Bone marrow (tissue), 2 donors: ENCODE measurements around the gene TMEM132E.

ENCODE experiments used
- DNase-seq, 2 donors: peaks; one replicate each; lab custom pipeline; 2025; lab: John Stamatoyannopoulos, UW

The TMEM132E gene

DNA sequence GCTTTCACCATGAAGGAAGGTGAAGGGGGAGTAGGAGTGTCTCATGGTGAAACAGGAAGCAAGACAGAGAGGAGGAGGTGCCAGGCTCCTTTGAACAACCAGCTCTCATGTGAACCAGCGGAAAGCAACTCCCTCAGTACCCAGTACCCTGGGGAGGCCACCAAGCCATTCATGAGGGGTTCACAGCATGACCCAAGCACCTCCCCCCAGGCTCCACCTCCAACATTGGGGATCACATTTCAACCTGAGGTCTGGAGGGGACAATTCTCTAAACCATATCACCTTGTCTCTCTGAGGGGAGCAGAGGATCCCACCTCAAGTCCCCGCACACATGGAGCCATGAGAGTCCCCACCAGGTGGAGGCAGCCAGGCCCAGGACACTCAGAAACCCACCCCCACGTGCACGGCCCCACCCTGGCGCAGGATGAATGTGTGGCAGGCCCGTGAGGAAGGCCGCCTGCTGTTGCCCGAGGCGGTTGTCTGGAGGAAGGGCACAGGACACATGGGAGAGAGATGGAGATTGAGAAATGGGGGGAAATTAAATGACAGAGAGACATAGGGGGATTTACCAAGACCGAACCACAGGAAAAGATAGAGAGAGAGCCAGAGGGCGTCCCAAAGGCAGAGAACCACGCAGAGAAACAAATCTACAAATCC, 85.9 kb downstream of the TMEM132E start:
- no peak for DNase-seq

DNA sequence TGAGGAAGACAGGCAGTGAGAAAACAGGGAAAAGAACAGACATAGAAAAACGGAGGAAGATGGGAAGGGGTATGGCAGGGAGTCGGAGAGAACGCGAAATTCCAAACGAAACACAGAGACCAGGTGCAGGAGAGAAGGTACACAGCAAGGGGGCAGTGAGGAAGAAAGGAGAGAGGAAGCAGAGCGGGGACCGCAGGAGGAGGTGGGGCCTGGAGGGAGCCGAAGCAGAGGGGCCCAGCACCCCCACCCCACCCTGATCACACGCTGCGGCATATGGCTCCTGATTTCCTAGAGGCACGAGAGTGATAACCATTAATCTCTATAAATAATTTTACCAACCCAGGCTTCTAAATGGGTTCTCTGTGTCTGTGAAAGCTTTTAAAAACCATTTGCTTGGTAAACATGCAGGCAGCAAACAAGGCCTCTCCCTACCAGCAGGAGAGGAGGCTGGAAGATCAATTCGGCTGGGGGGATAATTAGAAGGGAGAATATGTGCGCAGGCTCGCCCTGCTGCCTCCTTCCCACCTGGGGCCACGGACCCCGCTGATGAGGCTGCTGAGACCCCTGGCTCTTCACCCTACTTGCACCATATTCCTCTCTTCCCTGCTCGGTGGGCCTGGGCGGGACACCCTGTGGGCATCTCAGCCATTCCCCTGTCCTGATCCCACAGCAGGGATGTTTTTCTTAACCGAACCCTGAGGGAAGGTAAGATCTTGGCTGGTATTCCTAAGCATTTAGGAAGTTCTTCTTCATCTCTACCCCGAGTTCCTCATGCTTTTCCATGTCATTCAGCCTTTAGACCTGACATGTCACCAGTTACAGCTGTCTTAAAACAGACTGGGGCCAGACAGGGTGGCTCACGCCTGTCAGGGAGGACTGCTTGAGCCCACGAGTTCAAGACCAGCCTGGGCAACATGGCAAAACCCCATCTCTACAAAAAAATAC, 86.7 kb downstream of the TMEM132E start:
- DNase-seq, result no peak

DNA sequence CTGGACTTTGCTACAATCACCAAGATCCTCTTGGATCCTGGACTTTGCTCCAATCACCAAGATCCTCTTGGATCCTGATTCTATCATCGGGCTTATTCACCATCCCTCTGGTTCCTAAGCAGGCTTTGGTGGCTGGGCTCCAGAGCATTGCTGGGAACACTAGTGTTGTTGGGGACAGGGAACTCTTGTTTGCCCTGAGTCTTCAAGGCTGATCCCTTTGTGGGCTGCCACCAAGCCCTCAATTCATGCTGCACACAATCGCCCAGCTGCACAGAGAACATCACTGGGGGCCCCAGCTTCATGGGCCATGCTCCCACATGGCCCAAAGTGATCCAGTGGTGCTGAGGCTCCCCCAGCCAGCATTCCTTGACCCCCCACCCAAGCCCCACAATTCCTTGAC, 88.3 kb downstream of the TMEM132E start:
- DNase-seq, result no peak

DNA sequence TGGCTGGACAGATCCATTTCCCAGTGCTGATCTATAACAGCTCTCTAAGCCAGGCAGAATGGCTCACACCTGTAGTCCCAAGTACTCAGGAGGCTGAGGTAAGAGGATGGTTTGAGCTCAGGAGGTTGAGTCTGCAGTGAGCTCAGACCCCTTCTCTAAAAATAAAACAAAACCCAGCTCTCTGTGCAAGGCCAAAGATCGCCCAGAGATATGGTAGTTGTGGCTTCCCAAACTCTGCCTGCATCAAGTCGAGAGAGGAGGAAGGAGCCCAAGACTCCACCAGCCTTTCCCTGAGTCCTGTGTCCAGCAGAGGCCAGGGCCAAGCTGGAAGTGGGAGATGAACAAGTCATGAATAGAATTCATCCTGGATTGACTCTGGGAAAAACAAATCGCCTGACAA, 88.8 kb downstream of the TMEM132E start:
- DNase-seq, result no peak

DNA sequence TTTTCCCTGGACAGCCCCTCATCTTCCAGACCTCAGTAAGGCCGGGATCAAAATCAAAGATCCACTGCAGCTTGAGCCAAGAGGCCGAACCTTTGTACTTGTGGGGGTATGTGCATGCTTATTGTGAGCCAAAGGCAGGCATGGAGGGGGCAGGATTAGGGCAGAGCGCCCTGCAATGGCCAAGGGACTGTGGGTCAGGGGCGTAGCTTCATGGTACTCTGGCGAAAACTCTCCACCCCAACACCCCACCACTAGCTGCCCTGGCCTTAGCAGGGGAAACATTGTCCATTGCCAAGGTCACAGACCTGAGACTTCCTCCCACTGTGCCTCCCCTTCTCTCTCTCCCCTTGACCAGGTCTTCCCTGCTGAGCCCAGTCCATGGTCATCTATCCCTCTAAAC, 90.1 kb downstream of the TMEM132E start:
- DNase-seq, result no peak

DNA sequence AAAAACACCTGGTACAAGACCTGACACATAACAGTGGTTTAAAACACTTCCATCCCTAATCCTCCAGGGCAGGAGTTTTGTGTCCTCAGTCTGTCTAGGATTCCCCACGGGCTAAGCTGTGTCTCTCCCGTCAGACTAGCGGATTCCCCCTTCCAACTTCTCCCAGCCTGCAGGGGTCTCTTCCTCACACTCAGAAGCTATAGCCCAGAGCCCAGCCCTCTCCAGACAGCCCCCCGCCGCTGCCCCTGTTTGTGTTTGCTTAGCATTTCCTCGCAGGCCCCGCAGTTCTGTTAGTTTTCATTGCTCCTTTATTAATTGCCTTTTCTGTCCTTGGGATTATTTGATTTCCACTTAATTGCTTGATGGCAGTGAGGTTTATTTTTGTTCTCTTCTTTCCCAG, 91.2 kb downstream of the TMEM132E start:
- no peak for DNase-seq

DNA sequence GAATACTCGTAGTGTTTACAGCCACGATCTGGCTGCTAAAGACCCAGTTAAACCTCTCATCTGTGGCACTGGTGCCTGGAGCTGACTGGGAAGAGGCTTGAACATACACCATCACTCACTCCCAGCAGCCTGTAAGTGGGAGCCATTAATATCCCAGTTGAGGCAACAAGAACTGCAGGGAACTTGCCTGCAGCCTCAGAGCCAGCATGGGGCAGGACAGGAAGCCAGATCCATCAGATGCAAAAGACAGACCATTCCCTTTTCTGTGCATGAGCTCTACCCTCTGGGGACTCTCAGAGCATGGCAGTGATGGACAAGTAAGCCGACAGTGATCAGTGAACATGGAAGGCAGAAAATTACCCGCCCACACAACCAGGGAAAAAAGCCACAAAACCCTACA, 91.8 kb downstream of the TMEM132E start:
- DNase-seq, result no peak

DNA sequence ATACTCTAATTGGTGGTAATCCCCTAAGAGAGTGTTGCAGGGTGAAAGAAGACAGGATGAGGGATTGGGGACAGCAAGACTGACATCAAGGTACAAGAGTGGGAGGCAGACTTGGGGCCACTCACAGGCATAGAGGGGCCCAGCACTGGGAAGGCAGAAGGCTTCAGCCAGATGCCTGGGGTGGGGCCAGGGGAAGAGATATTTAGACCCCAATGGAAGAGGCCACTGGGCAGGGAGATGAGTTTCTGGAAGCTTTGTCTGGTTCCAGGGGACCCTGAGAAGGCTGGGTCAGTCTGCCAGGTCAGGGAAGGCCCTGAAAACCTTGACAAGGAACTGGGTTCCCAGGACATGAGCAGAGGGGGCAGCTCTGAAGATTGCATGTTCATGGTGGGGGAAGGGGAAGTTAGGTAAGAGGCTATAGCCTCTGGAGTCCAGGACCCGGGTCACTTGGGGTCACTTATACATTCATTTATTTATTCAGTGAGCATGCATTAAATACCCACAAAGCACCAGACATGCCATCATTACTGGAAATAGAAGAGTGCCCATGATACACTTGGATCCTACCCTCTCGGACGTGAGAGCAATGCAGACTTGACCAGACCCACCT, 92.9 kb downstream of the TMEM132E start:
- no peak for DNase-seq

DNA sequence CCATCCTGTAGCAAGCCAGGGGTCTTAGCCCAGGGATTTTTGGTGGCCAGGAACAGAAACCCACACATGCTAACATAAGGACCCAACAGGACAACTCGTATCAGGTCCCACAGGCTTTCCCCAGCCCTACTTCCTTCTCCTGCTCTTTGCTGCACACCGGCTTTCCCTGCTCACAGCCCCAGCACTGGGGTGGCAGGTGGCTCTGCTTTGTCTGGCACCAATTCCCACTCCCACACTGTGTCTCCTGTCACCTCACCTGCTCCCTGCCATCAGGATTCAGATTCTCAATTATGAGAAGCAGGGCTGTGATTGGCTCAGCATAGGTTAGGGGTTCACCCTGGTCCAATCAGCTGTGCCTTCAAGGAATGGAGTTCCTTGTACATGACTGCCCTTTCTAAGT, 94.1 kb downstream of the TMEM132E start:
- DNase-seq, result no peak

DNA sequence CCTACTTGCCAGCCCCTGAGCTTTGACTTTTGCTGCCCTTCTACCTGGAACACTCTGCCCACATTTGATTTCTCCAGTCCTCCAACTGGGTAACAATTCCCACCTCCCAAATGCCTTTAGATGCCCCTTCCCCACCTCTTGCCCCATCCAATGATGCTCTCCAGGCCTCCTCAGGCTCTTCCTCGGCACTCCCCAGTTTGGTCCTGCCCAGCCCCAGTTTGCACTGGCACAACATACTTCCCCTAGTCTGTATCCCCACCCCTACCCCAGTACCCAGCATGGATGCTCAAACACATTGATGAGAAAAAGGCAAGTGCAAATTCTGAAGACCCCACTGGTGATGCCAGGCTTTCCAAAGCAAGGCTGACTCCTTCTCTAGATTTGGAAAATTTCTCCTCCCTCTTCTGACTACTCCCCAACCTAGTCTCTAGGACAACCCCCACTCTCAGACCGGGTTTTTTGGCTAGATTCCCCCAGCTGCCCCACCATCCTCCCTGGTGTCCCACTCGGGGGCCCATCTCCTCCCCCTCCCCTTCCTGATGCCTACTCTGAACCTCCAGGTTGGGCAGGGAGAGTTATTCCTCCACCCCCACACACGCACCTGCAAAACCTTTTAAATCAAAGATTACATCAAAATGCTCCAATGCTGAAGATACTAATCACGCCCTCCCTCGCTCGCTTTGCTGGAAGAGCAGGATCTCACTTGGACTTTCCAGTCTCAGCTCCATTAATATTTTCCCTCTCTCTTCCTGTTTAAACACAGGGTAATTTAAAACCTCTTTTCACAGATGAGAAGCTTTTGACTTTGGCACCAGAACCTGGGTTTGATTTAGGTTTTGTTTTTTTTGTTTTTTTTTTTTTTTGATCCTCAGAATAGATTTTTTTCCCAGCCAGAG, 94.9 kb downstream of the TMEM132E start:
- no peak for DNase-seq

DNA sequence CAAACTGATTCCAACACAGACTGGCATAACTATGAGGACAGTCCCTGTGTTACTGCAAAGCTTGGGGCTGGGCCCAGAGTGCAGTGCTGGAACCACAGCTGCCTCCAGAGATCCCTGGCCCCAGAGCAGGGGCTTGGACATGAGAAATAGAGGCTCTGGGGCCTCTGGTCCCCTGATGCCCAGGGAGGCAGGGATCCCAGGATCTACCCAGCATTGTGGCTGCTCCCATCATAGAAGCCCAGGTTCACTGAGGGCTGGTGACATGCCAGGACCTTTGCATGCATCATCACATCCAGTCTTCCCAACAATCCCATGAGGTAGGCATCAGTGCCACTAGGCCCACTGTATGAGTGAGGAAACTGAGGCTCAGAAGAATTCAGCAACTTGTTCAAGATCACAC, 95.8 kb downstream of the TMEM132E start:
- DNase-seq, result no peak

DNA sequence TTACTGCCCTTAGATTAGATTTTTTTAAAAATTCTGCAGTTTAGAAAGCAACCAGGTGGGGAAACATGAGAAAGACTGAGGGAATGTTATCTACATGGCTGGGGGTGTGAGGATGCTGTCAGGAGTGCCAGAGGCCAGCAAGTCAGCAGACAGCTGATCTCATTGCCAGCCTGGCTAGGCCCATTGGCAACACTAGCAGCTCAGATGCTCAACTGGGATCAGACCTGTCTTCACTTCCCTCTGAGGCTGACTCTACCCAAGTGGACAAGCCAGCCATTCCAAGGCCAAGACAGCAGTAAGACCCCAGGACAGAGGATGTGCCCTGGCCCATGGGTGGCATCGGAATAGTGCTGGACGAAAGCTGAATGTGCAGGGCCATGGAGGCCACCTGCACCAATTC, 96.2 kb downstream of the TMEM132E start:
- no peak for DNase-seq

DNA sequence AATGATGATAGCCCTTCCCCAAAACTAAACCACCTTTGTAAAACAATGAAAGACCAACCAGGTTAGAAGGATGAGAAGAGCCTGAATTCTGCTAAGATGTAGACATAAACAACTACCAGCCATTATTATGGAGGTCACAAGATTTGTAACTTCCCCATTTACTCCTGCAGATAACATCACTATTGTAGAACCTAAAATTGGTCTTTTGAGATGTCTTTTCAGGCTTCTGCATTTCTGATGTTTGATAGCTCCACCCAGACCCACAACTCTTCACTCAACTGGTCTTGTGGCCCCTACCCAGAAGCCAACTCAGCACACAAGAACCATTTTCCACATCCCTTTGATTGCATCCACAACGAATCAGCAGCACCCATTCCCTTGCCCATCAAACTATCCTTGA, 100.8 kb downstream of the TMEM132E start:
- DNase-seq, result no peak

DNA sequence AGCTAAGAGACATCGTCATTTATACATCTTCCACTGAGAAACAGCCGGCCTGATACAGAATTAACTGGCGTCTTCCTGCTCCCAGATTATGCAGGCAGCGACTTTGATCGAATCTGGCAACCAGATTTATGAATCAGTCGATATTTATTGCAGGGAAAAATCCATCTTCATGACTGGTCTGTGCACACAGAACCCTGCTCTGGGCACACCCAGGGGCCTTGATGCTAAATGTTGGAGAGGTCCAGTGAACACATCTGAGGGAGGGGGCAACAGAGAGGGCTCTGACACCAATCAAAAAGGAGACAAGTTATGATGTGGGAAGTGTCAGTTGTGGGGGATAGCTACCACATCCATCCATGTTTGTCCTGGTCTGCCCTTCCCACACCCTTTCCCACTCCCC, 102.9 kb downstream of the TMEM132E start:
- DNase-seq, result no peak

DNA sequence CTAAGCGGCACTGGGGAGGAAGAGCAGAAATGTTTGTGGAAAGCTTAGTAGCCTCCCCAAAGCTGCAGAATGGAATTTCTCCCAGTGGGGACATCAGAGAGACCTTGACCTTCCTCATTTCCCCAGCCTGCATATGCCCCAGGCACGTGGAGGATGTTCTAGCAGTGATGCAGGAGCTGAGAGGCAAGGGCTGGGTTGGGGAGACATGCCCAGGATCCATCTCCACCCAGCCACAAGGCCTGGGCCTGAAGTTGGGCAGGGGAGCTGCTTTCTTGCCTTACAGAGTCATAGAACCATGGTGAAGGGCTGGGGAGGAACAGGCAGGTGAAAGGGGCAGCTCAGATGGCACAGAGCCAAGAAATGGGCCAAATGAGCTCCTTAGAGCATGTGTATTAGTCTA, 104.0 kb downstream of the TMEM132E start:
- DNase-seq, result no peak
